Left lung (tissue), 10 donors: Measurements from ENCODE around the gene MTNR1A. TPM values are rescaled to one million over a fixed set of nuclear protein-coding genes. Genes with fewer than 3 reads are reported as not detected.
A peak's percentile ranks its signal among the peaks of the same experiment; 100 is the strongest.

ENCODE experiments used
- ATAC-seq: fragments of 200-7000 bp; cut with Tn5 transposase; one replicate; pipeline ENCODE4 v1.9.1; 2020; ENCODE audit warnings: moderate library complexity
- DNase-seq, 4 donors: peaks; one replicate each; pipeline ENCODE4 v3.0.0-alpha.2; 2013 to 2020
- H3K27ac ChIP-seq, 2 donors: fragments of 200-600 bp; sonication (generic) in 1 of 2; one replicate each; pipeline versions ENCODE4 v1.5.0 to v1.8.0; 2020 to 2021
- H3K27me3 ChIP-seq, 2 donors: fragments of 200-600 bp; sonication (generic) in 1 of 2; one replicate each; pipeline versions ENCODE4 v1.5.0 to v1.8.0; 2020 to 2021
- H3K36me3 ChIP-seq, 2 donors: fragments of 200-600 bp; sonication (generic) in 1 of 2; one replicate each; pipeline versions ENCODE4 v1.5.0 to v1.8.0; 2020 to 2021
- H3K4me1 ChIP-seq, 2 donors: fragments of 200-600 bp; one replicate each; pipeline ENCODE4 v1.8.0; 2021
- H3K4me3 ChIP-seq, 2 donors: fragments of 200-600 bp; sonication (generic) in 1 of 2; one replicate each; pipeline versions ENCODE4 v1.5.0 to v1.8.0; 2020 to 2021; ENCODE audit warnings: mild to moderate bottlenecking in 1 of 2
- H3K9me3 ChIP-seq, 2 donors: fragments of 200-600 bp; sonication (generic) in 1 of 2; one replicate each; pipeline versions ENCODE4 v1.5.0 to v1.8.0; 2020 to 2021
- intact Hi-C, 2 donors: fragments of 100-400 bp; cut with DNase I; formaldehyde crosslinking; loops; one replicate each; pipeline versions ENCODE4 v1.11.2 to v1.14.2; 2022
- polyA plus RNA-seq, 6 donors: library from polyadenylated mRNA; unstranded; fragments of 120-200 nt; gene quantifications; one replicate each; pipeline ENCODE4 v1.2.1, GENCODE V29; 2013; ENCODE audit not compliant: insufficient read length in 6 of 6
- total RNA-seq, 2 donors: library from RNA; stranded (reverse); fragmentation: NEBNext Ultra II Directional; extraction: Animal tissue kit (Norgen Biotek cat#: 25700); gene quantifications; one replicate each; pipeline ENCODE4 v1.2.1, GENCODE V29; 2021
- TF ChIP-seq, protein P1 (sequence below), 2 donors: fragments of 200-600 bp; sonication (generic) in 1 of 2; IDR thresholded peaks; one replicate each; pipeline versions ENCODE4 v1.5.0 to v1.8.0; 2021; ENCODE audit warnings: antibody characterized with exemption in 2 of 2
- donor health status: DM: no; HTN: yes; CAD: no.
- donor health status: DM: no; HTN: no; CAD: no.

The MTNR1A gene
- total and polyA plus RNA-seq, 8 donors: 0.17 TPM; not detected in 7

GRCh38 chr4:186486172-186486571 lies 69.2 kb downstream of the MTNR1A start:
- Histone ChIP-seq H3K9me3 (peaks cover 0 to 5% of the 10 kb centered on the region in 2 donors), H3K36me3 (no peaks in the 10 kb centered on the region), H3K27ac (no peak overlapping the region), H3K27me3 (peaks cover 0 to 8% of the 10 kb centered on the region in 2 donors), H3K4me1 (no peaks in the 10 kb centered on the region), H3K4me3 (no peak overlapping the region)
- TF ChIP-seq, protein P1, sequence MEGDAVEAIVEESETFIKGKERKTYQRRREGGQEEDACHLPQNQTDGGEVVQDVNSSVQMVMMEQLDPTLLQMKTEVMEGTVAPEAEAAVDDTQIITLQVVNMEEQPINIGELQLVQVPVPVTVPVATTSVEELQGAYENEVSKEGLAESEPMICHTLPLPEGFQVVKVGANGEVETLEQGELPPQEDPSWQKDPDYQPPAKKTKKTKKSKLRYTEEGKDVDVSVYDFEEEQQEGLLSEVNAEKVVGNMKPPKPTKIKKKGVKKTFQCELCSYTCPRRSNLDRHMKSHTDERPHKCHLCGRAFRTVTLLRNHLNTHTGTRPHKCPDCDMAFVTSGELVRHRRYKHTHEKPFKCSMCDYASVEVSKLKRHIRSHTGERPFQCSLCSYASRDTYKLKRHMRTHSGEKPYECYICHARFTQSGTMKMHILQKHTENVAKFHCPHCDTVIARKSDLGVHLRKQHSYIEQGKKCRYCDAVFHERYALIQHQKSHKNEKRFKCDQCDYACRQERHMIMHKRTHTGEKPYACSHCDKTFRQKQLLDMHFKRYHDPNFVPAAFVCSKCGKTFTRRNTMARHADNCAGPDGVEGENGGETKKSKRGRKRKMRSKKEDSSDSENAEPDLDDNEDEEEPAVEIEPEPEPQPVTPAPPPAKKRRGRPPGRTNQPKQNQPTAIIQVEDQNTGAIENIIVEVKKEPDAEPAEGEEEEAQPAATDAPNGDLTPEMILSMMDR (IDR thresholded peaks at IDR 0.05): no peak
- intact Hi-C loops: no loop called here
- ATAC-seq (no peak), DNase-seq (peak in 1 of 4 donors; percentile 35)

DNA sequence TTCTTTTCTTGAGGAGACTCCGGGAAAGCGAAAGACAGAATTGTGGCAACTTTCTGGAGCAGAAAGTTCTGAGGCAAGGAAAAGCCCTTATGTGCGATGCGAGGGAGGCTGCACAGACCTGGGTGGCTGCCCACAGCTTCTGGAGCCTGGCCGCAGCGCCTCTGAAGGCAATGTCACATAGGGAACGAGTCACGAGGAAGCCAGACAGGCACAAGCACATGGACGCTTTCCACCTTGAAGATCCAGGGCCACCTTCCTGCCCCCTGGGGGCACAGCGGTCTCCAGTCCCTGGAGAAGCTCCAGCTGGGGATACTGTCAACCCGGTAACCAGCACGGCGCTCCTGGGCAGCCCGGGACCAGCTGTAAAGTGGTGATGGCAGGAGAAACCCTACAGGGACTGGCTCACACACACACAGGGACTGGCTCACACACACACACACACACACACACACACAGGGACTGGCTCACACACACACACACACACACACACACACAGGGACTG lies 69.8 kb downstream of the MTNR1A start:
- intact Hi-C loops: no loop called here
- TF ChIP-seq, protein P1 (IDR thresholded peaks at IDR 0.05): no peak
- Histone ChIP-seq H3K27ac (no peak overlapping the region), H3K4me1 (no peaks in the 10 kb centered on the region), H3K27me3 (peaks cover 0 to 8% of the 10 kb centered on the region in 2 donors), H3K36me3 (no peaks in the 10 kb centered on the region), H3K9me3 (peaks cover 0 to 5% of the 10 kb centered on the region in 2 donors), H3K4me3 (no peak overlapping the region)
- DNase-seq (peak in 3 of 4 donors; percentile 48 to 62 (median 51)), ATAC-seq (no peak)

DNA sequence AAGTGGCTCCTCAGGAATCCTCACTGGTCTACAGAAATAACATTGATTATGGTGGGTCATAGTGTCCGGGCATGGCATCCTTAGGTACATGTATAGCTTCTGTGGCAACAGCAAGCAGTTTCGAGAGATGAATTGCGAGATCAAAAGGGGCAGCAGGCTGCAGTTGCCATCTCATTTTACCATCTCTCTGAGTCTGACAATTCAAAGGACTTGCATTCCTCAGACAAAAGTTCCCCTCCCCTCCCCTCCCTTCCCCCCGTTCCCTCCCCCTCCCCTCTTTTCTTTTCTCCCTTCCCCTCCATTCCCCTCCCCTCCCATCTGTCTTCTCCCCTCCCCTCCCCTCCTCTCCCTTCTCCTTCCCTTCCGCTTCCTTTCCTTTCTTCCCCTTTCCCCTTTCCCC lies 70.2 kb downstream of the MTNR1A start:
- ATAC-seq (no peak), DNase-seq (no peak)
- TF ChIP-seq, protein P1 (IDR thresholded peaks at IDR 0.05): no peak
- Histone ChIP-seq H3K27ac (no peak overlapping the region), H3K9me3 (peaks cover 0 to 5% of the 10 kb centered on the region in 2 donors), H3K4me3 (no peak overlapping the region), H3K36me3 (no peaks in the 10 kb centered on the region), H3K4me1 (no peaks in the 10 kb centered on the region), H3K27me3 (peaks cover 0 to 8% of the 10 kb centered on the region in 2 donors)
- intact Hi-C loops: no loop called here

DNA sequence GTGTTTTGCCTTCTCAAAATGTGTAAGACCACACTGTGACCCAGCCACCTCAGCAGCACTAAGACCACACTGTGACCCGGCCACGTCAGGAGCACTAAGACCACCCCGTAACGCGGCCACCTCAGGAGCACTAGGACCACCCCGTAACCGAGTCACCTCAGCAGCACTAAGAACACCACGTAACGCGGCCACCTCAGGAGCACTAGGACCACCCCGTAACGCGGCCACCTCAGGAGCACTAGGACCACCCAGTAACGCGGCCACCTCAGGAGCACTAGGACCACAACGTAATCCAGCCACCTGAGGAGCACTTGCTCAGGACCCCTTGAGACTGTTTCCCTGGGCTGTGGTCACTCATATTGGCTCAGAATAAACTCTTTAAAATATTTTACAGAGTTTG lies 71.7 kb downstream of the MTNR1A start:
- Histone ChIP-seq H3K36me3 (no peaks in the 10 kb centered on the region), H3K27me3 (peaks cover 0 to 8% of the 10 kb centered on the region in 2 donors), H3K27ac (no peak overlapping the region), H3K4me3 (no peak overlapping the region), H3K4me1 (no peaks in the 10 kb centered on the region), H3K9me3 (no peaks in the 10 kb centered on the region)
- DNase-seq (no peak), ATAC-seq (no peak)
- TF ChIP-seq, protein P1 (IDR thresholded peaks at IDR 0.05): no peak
- intact Hi-C loops: no loop called here

Other genes with a start within 250 kb of the MTNR1A start
- gene FAT1, start 168.3 kb upstream of the MTNR1A start, total RNA-seq: 100 to 1,000 TPM in 1 of 2 donors, 10 to 100 TPM in 1; 70.3 to 131 TPM
- gene FAT1, start 168.3 kb upstream of the MTNR1A start, polyA plus RNA-seq: 100 to 1,000 TPM; 217 to 278 (median 247) TPM